ENCODE data around the gene EPS8L2. TPM values are rescaled to one million over a fixed set of nuclear protein-coding genes. Genes with fewer than 3 reads are reported as not detected.
A peak's percentile ranks its signal among the peaks of the same experiment; 100 is the strongest.

Gene EPS8L2
- total and polyA plus RNA-seq, 9 of the 15 experiments (the other 6 are each of a cell fraction or from before 2014, with no cell fraction given): 0.75 to 17.0 (median 3.7) TPM

DNA sequence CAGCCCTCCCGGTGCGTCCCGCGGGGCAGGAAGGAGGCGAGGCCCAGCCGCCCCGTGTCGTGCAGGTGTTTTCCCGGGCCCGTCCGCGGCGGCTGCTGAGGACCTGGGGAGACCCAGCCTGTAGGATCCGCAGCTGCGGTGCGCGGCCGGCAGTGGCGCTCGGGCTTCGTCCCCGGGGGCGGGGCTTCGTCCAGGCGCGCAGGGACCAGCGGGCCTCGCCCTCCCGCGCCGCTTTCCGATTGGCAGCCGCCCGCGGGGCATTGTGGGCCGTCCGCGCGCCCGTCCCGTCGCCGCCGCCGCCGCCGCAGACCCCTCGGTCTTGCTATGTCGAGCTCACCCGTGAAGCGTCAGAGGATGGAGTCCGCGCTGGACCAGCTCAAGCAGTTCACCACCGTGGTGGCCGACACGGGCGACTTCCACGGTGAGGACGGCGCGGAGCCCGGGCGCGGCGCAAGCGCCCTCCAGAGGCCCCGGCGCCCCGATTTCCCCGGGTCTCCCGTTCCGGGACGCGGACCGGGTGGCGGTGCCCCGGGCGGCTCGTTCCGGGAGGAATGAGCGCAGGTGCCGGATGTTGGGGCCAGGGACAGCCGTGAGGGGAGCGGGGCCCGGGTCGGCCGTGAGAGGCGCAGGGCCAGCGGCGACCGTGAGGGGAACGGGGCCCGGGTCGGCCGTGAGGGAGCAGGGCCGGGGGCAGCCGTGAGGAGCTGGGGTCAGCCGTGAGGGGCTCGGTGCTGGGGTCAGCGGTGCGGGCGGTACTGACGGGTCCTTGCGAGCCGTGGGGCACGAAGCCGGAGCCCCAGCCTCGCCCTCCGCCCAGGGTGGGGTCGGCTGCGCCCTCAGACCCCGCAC lies 41.4 kb downstream of the EPS8L2 start, which contains the start of gene TALDO1 (continued):
- TF ChIP-seq, protein P1, sequence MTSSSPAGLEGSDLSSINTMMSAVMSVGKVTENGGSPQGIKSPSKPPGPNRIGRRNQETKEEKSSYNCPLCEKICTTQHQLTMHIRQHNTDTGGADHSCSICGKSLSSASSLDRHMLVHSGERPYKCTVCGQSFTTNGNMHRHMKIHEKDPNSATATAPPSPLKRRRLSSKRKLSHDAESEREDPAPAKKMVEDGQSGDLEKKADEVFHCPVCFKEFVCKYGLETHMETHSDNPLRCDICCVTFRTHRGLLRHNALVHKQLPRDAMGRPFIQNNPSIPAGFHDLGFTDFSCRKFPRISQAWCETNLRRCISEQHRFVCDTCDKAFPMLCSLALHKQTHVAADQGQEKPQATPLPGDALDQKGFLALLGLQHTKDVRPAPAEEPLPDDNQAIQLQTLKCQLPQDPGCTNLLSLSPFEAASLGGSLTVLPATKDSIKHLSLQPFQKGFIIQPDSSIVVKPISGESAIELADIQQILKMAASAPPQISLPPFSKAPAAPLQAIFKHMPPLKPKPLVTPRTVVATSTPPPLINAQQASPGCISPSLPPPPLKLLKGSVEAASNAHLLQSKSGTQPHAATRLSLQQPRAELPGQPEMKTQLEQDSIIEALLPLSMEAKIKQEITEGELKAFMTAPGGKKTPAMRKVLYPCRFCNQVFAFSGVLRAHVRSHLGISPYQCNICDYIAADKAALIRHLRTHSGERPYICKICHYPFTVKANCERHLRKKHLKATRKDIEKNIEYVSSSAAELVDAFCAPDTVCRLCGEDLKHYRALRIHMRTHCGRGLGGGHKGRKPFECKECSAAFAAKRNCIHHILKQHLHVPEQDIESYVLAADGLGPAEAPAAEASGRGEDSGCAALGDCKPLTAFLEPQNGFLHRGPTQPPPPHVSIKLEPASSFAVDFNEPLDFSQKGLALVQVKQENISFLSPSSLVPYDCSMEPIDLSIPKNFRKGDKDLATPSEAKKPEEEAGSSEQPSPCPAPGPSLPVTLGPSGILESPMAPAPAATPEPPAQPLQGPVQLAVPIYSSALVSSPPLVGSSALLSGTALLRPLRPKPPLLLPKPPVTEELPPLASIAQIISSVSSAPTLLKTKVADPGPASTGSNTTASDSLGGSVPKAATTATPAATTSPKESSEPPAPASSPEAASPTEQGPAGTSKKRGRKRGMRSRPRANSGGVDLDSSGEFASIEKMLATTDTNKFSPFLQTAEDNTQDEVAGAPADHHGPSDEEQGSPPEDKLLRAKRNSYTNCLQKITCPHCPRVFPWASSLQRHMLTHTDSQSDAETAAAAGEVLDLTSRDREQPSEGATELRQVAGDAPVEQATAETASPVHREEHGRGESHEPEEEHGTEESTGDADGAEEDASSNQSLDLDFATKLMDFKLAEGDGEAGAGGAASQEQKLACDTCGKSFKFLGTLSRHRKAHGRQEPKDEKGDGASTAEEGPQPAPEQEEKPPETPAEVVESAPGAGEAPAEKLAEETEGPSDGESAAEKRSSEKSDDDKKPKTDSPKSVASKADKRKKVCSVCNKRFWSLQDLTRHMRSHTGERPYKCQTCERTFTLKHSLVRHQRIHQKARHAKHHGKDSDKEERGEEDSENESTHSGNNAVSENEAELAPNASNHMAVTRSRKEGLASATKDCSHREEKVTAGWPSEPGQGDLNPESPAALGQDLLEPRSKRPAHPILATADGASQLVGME (CRISPR knock-in tag; IDR thresholded peaks at IDR 0.05): 0 out of 2 replicates have a peak, but pooled peaks have one; percentile 18
- TF ChIP-seq ZNF232 (CRISPR knock-in tag; IDR thresholded peaks at IDR 0.05): no peak
- TF ChIP-seq TBL1XR1 (IDR thresholded peaks at IDR 0.05; ENCODE audit: low read length in 2 of 2): no peak
- no peak for TF ChIP-seq PHTF2 (CRISPR knock-in tag; IDR thresholded peaks at IDR 0.05)
- TF ChIP-seq PHF8 (IDR thresholded peaks at IDR 0.05; ENCODE audit: borderline replicate concordance, low read length): peak; percentile 72; the same call in 1 of the 2 replicates
- TF ChIP-seq BHLHE40 (IDR thresholded peaks at IDR 0.05; ENCODE audit: low read length): no peak
- TF ChIP-seq CHD4 (IDR thresholded peaks at IDR 0.05; ENCODE audit: insufficient read depth, insufficient replicate concordance, low read depth, low read length, poor library complexity, severe bottlenecking): no peak
- TF ChIP-seq, protein P2, sequence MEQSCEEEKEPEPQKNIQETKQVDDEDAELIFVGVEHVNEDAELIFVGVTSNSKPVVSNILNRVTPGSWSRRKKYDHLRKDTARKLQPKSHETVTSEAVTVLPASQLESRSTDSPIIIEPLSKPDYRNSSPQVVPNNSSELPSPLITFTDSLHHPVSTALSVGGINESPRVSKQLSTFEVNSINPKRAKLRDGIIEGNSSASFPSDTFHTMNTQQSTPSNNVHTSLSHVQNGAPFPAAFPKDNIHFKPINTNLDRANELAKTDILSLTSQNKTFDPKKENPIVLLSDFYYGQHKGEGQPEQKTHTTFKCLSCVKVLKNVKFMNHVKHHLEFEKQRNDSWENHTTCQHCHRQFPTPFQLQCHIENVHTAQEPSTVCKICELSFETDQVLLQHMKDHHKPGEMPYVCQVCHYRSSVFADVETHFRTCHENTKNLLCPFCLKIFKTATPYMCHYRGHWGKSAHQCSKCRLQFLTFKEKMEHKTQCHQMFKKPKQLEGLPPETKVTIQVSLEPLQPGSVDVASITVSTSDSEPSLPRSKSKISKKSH (CRISPR knock-in tag; IDR thresholded peaks at IDR 0.05): no peak
- no peak for TF ChIP-seq FOXK2 (conservative IDR thresholded peaks at IDR 0.05 in 1 of 2, IDR thresholded peaks at IDR 0.05 in 1 of 2; ENCODE audit: low read depth in 2 of 2)
- TF ChIP-seq ZBTB8A (IDR thresholded peaks at IDR 0.05; ENCODE audit: partially characterized antibody): no peak
- TF ChIP-seq TEAD2 (tag; IDR thresholded peaks at IDR 0.05): no peak
- TF ChIP-seq DIDO1 (tag; IDR thresholded peaks at IDR 0.05; ENCODE audit: low read depth): no peak
- TF ChIP-seq, protein P3, sequence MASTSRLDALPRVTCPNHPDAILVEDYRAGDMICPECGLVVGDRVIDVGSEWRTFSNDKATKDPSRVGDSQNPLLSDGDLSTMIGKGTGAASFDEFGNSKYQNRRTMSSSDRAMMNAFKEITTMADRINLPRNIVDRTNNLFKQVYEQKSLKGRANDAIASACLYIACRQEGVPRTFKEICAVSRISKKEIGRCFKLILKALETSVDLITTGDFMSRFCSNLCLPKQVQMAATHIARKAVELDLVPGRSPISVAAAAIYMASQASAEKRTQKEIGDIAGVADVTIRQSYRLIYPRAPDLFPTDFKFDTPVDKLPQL (IDR thresholded peaks at IDR 0.05; ENCODE audit: extremely low read depth, insufficient read length): no peak
- no peak for TF ChIP-seq DLX4 (CRISPR knock-in tag; IDR thresholded peaks at IDR 0.05)
- TF ChIP-seq, protein P4, sequence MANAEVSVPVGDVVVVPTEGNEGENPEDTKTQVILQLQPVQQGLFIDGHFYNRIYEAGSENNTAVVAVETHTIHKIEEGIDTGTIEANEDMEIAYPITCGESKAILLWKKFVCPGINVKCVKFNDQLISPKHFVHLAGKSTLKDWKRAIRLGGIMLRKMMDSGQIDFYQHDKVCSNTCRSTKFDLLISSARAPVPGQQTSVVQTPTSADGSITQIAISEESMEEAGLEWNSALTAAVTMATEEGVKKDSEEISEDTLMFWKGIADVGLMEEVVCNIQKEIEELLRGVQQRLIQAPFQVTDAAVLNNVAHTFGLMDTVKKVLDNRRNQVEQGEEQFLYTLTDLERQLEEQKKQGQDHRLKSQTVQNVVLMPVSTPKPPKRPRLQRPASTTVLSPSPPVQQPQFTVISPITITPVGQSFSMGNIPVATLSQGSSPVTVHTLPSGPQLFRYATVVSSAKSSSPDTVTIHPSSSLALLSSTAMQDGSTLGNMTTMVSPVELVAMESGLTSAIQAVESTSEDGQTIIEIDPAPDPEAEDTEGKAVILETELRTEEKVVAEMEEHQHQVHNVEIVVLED (CRISPR knock-in tag; IDR thresholded peaks at IDR 0.05): peak; percentile 41
